Skeletal muscle tissue (tissue), 4 donors: ENCODE results near the gene IL1RAPL1. TPM values are rescaled to one million over a fixed set of nuclear protein-coding genes. Genes with fewer than 3 reads are reported as not detected.

Experiments
- H3K27ac ChIP-seq: one replicate; pipeline ENCODE4 v1.7.0; 2013; ENCODE audit warnings: mild to moderate bottlenecking, low read depth, low read length, inconsistent platforms
- H3K27me3 ChIP-seq, 3 donors: one replicate each; pipeline ENCODE4 v1.7.0; 2013; ENCODE audit warnings: low read length in 3 of 3; ENCODE audit not compliant: control insufficient read depth in 3 of 3, insufficient read depth in 3 of 3
- H3K36me3 ChIP-seq, 3 donors: one replicate each; pipeline ENCODE4 v1.7.0; 2013; ENCODE audit warnings: low read length in 3 of 3; ENCODE audit not compliant: control insufficient read depth in 3 of 3, insufficient read depth in 3 of 3
- H3K4me1 ChIP-seq, 3 donors: one replicate each; pipeline ENCODE4 v1.7.0; 2013; ENCODE audit warnings: low read length in 3 of 3, mild to moderate bottlenecking in 3 of 3; ENCODE audit not compliant: control insufficient read depth in 3 of 3, insufficient read depth in 3 of 3
- H3K4me3 ChIP-seq, 3 donors: one replicate each; pipeline ENCODE4 v1.7.0; 2013; ENCODE audit warnings: low read length in 3 of 3
- H3K9ac ChIP-seq, 3 donors: one replicate each; pipeline ENCODE4 v1.7.0; 2013; ENCODE audit warnings: low read length in 3 of 3, mild to moderate bottlenecking in 3 of 3, moderate library complexity in 2 of 3, low read depth in 1 of 3
- H3K9me3 ChIP-seq, 3 donors: one replicate each; pipeline ENCODE4 v1.7.0; 2013; ENCODE audit warnings: low read length in 3 of 3; ENCODE audit not compliant: control insufficient read depth in 3 of 3
- total RNA-seq: library from RNA; depleted of rRNA; stranded (reverse); fragments of >200 nt; gene quantifications from one replicate; pipeline ENCODE4 v1.2.3, GENCODE V29; 2014
- donor health status: Osteomylitis.

The IL1RAPL1 gene
- total RNA-seq, 1 donor from 2014 or later: 3.7 TPM

DNA sequence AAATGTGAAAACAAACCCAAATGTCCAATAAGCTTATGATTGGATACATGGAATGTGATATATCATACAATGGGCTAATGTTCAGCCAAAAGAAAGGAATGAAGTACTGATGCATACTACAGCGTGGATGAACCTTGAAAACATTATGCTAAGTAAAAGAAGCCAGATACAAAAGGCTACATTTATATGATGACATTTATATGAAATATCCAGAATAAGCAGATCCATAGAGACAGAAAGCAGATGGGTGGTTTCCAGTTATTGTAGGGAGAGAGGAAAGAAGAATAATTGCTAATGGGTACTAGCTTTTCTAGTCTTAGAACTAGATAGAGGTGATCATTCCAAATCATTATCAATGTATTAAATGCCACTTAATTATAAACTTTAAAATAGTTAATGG is 801.3 kb downstream of the IL1RAPL1 start:
- no peaks in the 10 kb centered on the region for H3K27me3 ChIP-seq
- no peaks in the 10 kb centered on the region for H3K36me3 ChIP-seq
- no peak overlapping the region for H3K9ac ChIP-seq
- H3K27ac ChIP-seq: no peak overlapping the region
- no peaks in the 10 kb centered on the region for H3K9me3 ChIP-seq
- no peaks in the 10 kb centered on the region for H3K4me1 ChIP-seq
- no peak overlapping the region for H3K4me3 ChIP-seq

DNA sequence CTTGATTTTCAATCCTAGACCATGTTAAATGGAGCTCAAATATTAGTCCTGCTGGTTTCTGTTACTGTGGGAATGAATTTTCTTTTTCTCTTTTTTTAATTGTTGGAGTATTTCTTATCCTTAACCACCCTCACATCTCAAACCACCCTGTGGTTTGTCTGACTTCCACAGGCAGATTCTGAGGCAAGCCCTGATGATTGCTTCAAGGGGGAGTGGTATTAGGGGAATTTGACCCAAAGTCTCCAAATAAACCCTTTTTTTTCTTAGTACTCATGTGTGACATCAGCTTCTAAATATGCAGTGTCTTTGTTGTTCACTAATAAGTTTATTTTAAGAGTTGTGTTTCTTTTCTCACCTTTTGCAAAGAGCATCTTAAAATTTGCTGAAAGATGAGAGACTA is 810.3 kb downstream of the IL1RAPL1 start:
- H3K4me3 ChIP-seq: no peak overlapping the region
- H3K9me3 ChIP-seq: no peaks in the 10 kb centered on the region
- H3K4me1 ChIP-seq: no peaks in the 10 kb centered on the region
- H3K9ac ChIP-seq: no peak overlapping the region
- H3K27me3 ChIP-seq: no peaks in the 10 kb centered on the region
- H3K36me3 ChIP-seq: no peaks in the 10 kb centered on the region
- H3K27ac ChIP-seq: no peak overlapping the region

DNA sequence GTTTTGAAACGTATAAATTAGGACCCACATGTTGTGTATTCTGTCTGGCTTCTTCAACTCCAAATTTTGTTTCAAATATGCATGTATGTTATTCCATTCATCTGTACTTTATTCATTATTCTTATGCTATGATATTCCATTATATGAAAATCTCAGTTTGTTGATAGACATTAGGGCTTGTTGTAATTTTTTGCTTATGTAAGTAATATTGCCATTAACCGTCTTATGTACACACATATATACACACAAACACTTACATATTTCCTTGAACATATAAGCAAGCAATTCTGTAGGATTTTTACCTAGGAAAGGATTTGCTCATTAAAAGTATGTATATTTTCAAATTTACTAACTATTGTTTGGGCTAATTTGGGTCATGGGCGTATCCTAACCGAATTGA is 820.1 kb downstream of the IL1RAPL1 start:
- Histone ChIP-seq H3K9ac (no peak overlapping the region), H3K4me1 (no peaks in the 10 kb centered on the region), H3K27ac (no peak overlapping the region), H3K9me3 (no peaks in the 10 kb centered on the region), H3K4me3 (no peak overlapping the region), H3K36me3 (no peaks in the 10 kb centered on the region), H3K27me3 (no peaks in the 10 kb centered on the region)

DNA sequence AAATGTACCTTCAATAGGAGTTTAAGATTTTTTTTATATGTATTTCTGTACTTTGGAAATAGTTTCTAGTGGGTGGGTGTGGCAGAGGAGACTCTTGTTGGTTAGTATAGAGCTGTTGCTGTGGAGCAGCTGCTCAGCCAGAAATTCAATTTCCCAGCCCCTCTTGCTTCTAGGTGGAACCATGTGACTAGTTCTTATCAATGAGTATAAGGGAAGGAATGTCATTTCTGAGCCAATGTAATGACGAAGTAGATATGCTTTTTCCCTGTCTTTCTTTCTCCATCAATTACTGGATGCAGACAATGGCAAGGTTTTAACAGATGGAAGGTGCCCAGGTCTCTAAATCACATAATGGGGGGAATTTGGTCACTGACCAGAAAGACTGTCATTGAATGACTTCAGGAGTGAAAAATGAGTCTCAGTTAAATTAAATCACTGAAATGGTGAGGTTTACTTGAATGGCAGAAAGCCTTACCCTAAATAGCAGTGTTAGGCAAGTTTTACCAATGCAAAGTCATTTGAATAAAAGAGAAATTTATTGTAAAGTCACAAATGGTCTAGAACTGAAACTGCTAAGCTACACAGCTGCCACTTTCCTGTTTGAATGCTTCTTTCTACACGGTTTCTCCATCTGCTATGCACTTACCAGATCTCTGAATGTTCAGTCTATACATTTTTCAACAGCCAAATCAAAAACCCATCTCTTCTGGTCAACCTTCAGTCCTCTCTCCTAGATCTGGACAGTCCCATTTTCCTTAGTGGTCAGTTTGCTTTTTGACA is 832.7 kb downstream of the IL1RAPL1 start:
- Histone ChIP-seq H3K27me3 (no peaks in the 10 kb centered on the region), H3K4me3 (no peak overlapping the region), H3K9me3 (no peaks in the 10 kb centered on the region), H3K36me3 (no peaks in the 10 kb centered on the region), H3K4me1 (no peaks in the 10 kb centered on the region), H3K27ac (no peak overlapping the region), H3K9ac (no peak overlapping the region)

DNA sequence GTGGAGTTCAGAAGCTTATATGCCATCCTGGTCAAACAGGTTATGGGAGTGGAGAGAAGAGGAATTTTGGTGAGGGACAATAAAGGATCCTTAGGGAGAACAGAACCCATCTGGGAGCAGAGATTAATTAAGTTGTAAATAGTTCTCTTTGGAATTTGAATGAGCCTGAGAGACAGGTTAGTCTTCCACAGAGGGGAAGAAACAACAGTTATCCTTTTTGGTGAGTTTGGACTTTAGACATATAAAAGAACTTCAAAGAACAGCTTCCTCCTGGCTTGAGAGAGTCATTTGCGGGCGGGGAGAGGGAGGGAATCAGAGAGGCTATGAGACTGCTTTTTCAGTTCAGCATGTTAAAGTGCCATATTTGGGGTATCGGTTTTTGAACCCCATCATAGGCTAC is 834.8 kb downstream of the IL1RAPL1 start:
- Histone ChIP-seq H3K4me1 (no peaks in the 10 kb centered on the region), H3K27ac (no peak overlapping the region), H3K9ac (no peak overlapping the region), H3K4me3 (no peak overlapping the region), H3K36me3 (no peaks in the 10 kb centered on the region), H3K9me3 (no peaks in the 10 kb centered on the region), H3K27me3 (no peaks in the 10 kb centered on the region)

DNA sequence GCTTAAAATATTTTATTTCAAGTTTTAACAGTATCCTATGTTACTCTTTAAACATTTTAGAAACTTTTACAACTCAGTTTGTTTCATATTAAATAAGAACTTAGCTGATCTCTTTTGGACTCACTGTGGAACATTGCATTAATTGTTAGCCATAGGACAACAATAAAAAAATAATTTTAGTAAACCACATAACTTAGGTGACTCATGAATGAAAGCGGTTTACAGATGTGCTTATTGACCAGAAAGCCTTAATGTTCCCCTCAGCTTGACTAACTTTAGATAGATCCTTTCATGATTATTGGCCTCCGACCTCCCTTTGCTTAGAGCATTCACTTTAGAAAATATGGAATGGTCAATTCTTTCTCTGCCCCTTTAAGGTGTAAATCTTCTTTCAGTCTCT is 844.6 kb downstream of the IL1RAPL1 start:
- Histone ChIP-seq H3K27me3 (no peaks in the 10 kb centered on the region), H3K36me3 (no peaks in the 10 kb centered on the region), H3K9me3 (no peaks in the 10 kb centered on the region), H3K4me1 (no peaks in the 10 kb centered on the region), H3K4me3 (no peak overlapping the region), H3K9ac (no peak overlapping the region), H3K27ac (no peak overlapping the region)

DNA sequence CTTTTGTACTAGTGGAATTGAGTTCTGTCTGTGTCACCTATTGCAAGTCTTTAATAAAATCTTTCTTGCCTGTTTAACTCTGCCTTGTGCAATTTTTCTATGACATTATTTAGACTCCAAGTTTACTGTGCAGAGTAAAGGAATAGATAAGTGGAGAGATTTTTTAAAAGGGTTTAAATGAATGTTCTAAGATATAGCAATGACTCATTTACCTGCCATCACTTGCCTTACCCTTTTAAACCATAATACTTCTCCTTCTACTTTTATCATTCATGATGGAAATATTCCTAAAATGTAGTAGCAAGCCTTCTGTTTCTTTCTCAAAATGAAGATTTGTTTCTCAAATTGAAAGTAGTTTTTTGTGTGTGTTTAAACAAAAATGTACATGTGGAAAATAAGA is 845.3 kb downstream of the IL1RAPL1 start:
- no peaks in the 10 kb centered on the region for H3K27me3 ChIP-seq
- H3K4me1 ChIP-seq: no peaks in the 10 kb centered on the region
- no peak overlapping the region for H3K27ac ChIP-seq
- H3K4me3 ChIP-seq: no peak overlapping the region
- H3K9ac ChIP-seq: no peak overlapping the region
- H3K36me3 ChIP-seq: no peaks in the 10 kb centered on the region
- no peaks in the 10 kb centered on the region for H3K9me3 ChIP-seq

DNA sequence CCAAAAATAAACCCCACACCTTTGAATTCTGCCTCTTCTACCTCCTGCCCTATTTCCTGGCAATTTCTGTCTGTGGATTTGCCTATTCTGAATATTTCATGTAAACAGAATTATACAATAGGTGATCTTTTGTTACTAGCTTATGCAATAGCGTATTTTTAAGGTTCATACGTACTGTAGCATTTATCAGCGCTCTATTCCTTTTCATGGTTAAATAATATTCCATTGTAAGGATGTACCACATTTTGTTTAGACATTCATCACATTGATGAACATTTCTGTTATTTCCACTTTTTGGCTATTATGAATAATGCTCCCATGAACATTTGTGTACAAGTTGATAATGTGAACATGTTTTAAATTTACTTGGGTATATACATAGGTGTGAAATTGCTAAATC is 847.7 kb downstream of the IL1RAPL1 start:
- H3K36me3 ChIP-seq: no peaks in the 10 kb centered on the region
- H3K4me1 ChIP-seq: no peaks in the 10 kb centered on the region
- H3K9me3 ChIP-seq: no peaks in the 10 kb centered on the region
- H3K9ac ChIP-seq: no peak overlapping the region
- no peak overlapping the region for H3K4me3 ChIP-seq
- no peak overlapping the region for H3K27ac ChIP-seq
- no peaks in the 10 kb centered on the region for H3K27me3 ChIP-seq

DNA sequence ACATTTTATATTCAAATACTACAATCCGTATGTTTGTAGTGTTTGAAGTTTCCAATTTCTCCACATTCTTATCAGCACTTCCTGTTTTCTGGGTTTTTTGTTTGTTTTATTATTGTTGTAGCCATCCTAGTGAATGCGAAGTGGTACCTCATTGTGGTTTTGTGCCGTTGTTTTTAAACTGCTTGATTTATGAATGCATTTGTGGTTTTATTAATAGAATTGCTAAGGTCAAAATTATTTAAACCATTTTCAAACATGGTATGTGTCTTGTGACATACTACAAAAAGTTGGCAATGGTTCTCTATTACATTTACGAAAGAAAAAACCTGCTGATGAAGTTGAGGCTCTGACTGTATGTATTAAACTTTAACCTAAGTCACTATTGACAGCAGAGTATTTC is 848.1 kb downstream of the IL1RAPL1 start:
- no peaks in the 10 kb centered on the region for H3K36me3 ChIP-seq
- no peak overlapping the region for H3K27ac ChIP-seq
- H3K9me3 ChIP-seq: no peaks in the 10 kb centered on the region

DNA sequence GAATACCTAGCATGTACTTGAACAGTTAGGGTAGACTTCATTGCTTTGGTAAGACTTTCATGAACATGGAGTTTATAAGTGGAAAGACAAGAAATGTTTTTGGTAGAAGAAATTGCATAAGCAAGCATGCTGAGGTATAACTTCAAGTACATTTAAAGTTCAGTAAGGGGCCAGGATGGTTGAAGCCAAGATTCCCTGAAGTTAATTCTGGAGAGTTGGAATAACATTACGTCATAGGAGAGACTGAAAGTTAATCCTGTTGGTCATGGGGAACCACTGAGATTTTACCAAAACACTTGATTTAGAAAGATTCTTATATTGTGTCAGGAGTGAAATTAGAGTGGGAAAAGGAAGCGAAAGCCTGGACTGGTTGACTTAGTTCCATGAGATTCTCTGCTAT is 860.6 kb downstream of the IL1RAPL1 start:
- Histone ChIP-seq H3K9me3 (no peaks in the 10 kb centered on the region), H3K27ac (no peak overlapping the region), H3K4me3 (no peak overlapping the region), H3K36me3 (no peaks in the 10 kb centered on the region), H3K9ac (no peak overlapping the region), H3K27me3 (no peaks in the 10 kb centered on the region), H3K4me1 (no peaks in the 10 kb centered on the region)

More for the DNA sequence above, 848.1 kb downstream of the IL1RAPL1 start:
- Histone ChIP-seq H3K27me3 (no peaks in the 10 kb centered on the region), H3K4me3 (no peak overlapping the region), H3K9ac (no peak overlapping the region), H3K4me1 (no peaks in the 10 kb centered on the region)
